Left renal cortex interstitium (tissue), 4 donors: ENCODE results near the gene NKPD1. TPM values are rescaled to one million over a fixed set of nuclear protein-coding genes. Genes with fewer than 3 reads are reported as not detected.

Source experiments
- DNase-seq, 4 donors: peaks; one replicate each; pipeline ENCODE4 v3.0.0-alpha.2; 2013; ENCODE audit warnings: low read depth in 4 of 4, low spot score in 2 of 4, missing footprints in 1 of 4
- polyA plus RNA-seq, 4 donors: library from polyadenylated mRNA; unstranded; fragments of 120-200 nt; gene quantifications; one replicate each; pipeline ENCODE4 v1.2.1, GENCODE V29; 2013; ENCODE audit not compliant: insufficient read length in 4 of 4

Gene NKPD1
- polyA plus RNA-seq, 4 donors: 0.13 to 0.39 (median 0.20) TPM

DNA sequence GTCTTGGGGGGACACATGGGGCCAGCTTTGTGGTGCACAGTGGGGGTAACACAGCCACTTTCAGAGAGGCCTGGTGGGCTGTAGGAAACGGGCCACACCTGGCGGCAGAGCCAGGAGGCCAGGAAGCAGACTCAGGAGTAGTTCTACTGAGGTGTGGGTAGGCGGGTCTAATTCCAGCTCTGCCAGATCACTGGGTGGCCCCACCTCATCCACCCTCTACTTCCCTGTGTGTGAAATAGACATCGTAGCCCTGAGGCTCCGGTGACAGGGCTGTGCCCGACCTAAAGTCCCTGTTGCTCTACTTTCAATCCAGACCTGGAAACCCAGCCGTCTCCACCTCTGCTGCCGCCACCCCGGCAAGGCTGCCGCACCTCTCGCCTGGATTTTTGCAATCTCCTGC, 4.0 kb downstream of the NKPD1 start:
- DNase-seq: no peak

DNA sequence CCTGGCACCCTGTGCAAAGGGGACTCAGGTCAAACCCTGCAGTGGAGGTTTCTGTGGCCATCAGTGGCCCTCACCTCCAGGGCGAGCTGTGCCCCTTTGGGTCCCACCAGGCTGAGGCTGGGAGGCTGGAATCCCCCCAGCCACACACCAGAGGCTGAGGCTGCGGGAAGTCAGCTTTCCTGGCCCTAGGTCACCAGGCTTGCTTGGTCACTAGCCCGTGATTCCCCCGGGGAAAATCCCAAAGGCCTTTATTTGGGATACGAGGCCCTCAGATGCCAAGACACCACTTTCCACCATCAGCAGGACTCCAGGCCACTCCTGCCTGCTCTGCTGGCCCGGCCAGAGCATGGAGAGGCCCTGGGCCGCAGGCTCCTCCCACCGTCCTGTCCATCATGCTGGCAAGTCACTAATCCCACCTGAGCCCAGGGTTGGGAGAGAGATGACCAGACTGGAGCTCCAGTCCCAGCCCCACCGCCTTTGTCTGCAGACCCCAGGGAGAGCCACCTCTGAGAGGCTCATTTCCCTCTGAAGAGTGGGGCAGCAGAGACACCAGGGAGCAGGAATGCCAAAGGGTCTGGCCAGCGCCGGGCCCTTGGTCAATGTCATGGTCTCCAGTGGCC, 4.7 kb downstream of the NKPD1 start:
- DNase-seq: no peak

DNA sequence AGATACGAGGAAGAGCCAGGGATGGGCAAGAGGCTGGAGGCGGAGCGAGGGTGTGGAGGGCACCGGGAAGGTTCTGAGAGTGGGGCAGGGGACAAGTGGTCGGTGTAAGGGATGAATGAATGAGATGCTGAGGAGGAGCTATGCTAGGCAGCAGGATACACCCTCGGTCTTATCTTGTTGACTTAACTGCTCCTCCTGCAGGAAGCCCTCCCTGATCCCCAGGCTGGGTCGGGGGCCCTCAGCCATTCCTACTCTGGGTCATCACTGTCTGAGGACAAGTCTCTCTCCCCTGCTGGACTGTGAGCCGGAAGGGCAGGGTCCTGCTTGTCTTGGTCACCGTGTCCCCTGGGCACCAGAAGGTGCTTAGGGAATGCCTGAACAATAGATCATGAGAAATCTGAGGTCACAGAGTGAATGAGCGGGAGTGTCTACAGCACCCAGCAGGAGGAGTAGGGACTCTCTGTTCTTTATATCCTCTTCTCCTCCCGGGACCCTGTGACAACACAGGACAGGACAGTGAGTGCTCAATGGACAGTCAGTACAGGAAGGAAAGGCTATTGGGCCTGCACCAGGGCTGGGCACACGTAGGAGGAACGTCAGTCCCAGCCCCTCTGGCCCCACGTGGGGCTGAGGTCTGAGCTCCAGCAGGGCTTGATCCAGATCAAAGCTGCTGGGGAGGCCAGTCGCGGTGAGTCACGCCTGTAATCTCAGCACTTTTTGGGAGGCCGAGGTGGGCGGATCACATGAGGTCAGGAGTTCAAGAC, 6.5 kb downstream of the NKPD1 start:
- no peak for DNase-seq

DNA sequence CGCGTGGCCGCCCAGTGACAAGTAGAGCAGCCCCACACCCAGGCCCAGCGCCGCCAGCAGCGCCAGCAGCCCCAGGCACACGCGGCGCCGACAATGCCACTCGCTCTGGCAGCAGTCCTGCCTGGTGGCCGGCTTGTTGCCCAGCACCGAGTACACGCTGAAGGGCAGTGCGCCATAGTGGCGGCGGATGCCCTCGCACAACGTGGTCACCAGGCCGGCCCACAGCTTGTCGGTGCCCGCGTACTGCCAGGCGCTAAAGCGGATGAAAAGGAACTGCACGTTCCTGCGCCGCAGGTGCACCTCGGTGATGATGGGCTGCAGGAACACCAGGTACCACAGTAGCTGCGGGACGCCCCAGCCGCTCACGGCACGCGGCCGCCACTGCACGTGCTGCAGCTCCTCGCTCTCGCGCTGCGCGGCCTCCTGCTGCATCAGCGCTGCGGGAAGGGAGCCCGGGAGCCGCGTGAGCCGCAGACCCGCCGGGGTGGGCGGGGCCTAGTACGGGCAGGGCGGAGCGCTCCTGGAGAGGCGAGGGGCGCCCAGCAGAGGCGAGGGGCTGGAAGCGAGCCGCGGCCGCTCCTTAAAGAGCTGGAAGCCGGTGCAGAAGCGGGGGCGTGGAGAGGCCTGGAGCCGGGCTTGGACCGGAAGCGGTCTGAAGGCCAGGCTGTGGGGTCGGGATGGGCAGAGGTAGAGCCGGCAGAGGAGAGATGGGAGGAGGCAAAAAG, 7.3 kb downstream of the NKPD1 start:
- DNase-seq: no peak

DNA sequence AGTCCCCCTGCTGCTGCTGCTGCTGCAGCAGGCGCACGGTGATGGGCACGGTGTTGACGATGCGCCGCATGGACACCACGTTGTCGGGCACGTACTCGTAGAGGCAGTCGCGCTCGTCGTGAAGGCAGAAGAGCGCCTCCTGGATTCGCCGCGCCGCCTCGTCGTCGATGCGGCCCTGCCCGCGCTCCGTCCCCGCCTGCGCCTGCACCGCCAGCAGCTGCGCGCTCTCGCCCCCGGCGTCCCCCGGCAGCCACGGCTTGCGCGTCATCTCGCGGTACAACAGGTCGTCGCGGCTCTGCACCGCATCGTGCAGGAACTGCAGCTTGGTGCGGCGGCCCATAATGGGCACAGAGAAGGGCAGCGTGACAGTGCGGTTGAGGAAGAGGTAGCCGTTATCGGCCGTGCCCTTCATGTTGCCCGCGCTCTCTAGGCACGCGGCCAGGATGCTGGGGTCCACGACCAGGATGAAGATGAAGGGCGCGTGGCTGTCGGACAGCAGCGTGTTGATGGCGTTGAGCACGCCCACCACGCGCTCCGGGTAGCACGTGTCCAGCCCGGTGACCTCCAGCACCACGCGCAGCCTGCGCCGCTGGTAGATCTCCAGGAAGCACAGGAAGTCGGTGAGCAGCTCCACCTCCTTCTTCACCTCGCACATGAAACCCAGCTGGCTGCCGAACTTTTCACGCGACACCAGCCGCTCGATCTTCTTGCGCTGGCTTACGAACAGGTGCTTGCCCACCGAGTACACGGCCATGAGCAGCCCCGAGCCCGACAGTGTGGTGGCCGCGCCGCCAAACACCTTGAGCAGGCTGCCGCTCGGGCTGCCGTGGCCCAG, 8.1 kb downstream of the NKPD1 start:
- DNase-seq: no peak

DNA sequence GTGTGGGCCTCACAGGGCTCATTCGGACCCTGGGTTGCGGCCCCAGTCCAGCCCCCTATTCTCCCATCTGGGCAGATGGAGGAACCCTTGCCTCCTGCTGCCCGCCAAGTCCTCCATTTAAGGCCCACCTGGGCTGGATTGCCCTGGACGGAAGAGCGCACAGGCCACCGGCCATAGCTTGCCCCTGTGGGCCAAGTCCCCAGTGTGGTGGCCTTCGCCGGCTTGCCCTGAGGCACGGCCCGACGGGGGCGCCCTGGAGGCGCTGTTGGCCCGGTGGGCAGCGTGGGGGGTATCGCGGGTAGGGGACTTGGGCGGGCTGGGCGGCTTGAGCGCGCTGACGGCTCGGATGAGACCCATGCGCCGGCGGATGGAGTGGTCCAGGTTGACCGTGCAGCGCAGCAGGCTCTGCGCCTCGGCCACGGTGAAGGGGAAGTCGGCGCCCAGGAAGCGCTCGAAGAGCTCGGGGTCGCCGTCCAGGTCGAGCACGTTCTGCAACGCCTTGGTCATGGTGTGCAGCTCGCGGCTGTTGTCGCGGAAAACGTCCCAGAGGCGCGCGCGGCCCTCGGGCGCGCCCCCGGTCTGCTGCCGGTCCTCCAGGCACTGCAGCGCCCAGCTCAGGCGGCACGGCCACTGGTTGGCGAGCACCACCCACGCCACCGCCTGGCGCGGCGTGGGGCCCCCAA, 8.8 kb downstream of the NKPD1 start:
- DNase-seq: no peak

DNA sequence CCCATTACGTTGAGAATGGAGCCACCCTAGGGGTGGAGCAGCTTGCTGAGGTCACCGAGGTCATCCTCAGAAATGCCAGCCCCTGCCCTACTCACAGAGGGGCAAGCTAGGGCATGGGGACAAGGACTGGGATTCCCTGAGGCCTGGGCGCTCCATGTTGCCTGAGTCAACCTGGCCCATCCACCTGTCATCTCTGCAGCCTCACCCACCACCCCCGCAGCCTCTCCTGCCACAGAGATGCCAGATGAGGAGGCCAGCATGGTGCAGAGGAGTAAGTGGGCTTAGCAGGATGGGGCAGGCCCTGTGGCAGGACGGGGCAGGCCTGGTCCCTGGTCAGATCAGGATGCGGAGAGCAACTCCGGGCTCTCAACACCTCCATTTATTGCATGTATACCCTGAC, 9.5 kb downstream of the NKPD1 start:
- no peak for DNase-seq

DNA sequence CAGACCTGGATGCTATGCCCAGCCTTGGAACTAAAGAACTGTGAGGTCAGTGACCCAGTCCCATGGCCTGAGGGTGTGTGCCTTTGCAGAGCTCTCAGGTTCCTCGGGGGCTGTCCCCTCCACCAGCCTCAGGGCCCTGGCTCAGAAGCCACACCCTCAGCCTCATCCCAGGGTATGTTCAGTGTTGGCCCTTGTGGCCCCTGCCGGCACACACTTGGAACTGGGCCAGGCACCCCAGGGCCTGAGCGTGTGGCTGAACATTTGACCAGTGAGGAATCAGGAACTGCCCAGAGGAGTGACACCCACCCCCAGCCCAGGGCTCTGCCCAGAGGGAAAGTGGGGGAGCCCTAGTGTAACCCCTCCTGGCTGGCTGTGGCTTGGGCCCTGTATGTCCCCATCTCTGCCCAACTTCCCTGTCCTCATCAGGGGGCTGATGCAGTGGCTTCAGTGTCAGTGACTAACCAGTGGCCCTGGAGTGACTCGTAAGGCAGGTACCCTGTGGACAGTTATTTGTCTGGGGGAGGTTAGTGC, 10.0 kb downstream of the NKPD1 start:
- DNase-seq: no peak

DNA sequence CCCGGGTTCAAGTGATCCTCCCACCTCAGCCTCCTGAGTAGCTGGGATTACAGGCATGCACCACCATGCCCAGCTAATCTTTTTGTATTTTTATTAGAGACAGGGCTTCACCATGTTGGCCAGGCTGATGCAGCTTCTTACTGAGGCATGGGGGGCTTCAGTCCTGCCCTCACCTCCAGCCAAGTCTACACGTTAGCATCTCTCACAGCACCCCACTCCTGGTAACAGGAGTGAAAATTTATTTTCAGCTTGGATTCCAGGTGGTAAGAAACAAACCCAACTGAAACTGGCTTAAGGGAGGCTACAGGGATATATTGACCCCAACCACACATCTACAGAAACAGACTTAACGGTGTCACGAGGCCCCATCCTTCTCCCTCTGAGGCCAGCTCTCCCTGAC, 10.6 kb downstream of the NKPD1 start:
- no peak for DNase-seq

DNA sequence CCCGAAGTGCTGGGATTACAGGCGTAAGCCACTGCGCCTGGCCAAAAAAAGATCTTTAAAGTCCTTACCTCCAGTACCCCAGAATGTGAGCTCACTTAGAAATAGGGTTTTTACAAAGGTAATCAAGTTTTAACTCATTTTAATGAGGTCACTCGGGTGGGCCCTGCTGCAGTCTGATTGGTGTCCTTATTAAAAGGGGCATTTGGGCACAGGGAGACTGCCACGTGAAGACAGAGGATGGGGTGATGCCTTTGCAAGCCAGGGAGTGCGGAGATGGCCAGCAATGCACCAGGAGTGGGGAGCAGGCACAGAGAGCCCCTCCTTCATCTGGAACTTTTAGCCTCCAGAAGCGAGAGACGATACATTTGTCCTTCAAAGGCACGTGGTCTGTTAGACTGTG, 11.7 kb downstream of the NKPD1 start:
- DNase-seq: no peak

DNA sequence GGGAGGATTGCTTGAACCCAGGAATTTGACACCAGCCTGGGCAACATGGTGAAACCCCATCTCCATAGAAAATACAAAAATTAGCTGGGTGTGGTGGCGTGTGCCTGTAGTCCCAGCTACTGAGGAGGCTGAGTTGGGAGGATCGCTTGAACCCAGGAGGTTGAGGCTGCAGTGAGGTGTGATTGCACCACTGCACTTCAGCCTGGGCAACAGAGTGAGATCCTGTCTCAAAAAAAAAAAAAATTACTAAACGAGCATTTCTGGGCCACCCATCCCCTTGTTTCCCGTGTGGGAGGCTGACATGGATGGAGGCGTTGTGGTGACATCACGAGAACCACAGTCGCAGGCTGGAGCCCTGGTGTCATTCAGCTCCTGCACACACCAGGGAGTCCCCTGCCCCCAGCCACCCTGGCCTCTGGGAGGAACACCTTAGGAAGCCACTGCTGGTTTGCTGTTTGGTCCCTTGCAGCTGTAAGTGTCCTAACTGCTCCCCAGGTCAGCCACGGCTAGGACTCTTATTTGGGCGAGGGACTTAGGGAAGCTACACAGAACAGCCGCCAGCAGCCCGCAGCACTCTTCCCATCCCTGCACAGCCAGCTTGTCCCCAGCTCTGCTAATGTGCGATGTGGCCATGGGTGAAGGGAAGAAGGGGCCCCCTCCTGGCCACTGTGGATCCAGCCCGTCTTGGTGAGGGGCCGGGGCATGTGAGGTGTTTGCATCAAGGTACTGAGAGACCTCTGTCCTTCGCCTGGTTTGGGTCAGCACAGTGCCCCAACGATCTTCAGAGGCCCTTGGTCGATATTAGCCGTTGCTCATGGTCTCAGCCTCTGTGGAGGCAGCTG, 12.7 kb downstream of the NKPD1 start:
- DNase-seq: no peak

DNA sequence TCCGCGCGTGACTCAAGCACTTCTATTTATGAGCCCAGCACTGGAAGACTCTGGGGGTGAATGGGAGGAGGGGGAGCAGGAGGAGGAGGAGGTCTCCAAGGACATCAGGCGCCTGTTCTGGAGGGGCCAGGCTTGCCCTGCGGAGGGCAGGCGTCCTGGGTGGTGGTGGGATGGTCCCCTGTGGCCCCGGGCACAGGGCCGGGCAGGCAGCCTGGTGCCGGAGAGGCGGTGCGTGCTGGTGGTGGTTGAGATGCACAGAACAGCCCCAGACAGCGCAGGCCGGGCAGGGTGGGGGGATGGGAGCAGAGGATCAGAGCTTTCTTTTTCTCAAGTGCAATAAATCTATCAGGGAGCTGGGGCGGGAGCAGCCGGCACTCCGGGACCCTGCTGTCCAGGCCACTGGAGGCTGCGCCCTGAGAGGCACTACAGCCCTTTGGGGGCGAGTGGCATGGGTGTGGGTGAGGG, 14.0 kb downstream of the NKPD1 start:
- DNase-seq: no peak

DNA sequence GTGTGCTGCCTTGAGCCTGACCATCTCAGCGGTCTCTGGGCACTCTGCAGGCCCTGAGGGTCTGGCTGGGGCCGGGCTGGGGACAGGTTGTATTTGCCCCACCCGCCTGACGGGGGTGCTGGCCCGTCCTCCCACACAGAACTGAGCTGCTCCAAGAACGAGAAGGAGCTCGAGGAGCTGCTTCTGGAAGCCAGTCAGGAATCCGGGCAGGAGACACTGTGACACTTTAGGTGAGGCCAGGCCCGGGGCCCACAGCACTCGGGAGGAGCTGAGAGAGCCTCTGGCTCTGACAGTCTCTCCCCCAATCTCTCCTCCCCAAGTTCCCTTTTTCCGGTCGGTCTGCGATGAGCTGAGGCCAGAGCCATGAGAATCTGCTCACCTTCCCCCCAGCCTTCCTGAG, 14.5 kb downstream of the NKPD1 start:
- no peak for DNase-seq

DNA sequence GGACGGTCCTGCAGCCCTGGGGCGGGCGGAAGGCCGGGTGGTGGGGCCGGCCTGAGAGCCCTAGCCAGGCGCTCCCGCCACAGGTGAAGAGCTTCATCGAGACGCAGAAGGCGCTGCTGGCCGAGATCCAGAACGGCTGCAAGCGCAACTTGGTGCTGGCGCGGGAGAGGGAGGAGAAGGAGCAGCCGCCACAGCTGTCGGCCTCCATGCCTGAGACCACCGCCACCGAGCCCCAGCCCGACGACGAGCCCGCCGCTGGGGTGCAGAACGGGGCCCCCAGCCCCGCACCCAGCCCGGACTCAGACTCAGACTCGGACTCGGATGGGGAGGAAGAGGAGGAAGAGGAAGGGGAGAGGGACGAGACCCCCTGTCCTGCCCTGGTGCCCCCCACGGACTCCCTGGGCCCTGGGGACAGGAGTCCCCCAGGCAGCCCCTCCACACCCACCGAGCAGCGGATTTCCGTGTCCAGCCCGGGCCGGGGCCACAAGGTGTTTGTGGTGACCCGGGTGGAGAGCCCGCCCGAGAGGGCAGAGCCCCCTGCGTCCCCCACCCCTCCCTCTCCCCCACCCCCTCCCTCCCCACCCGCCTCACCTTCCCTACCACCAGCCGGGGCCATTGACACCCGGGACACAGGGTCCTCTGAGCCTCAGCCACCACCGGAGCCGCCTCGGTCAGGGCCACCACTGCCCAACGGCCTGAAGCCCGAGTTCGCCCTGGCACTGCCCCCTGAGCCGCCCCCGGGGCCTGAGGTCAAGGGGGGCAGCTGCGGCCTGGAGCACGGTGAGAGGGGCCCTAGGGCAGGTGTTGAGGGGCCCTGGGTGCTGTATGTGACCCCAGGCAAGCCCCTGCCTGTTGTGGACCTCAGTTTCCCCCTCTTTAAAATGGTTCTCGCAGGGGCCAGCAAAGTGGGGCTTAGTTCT, 15.3 kb downstream of the NKPD1 start:
- no peak for DNase-seq

DNA sequence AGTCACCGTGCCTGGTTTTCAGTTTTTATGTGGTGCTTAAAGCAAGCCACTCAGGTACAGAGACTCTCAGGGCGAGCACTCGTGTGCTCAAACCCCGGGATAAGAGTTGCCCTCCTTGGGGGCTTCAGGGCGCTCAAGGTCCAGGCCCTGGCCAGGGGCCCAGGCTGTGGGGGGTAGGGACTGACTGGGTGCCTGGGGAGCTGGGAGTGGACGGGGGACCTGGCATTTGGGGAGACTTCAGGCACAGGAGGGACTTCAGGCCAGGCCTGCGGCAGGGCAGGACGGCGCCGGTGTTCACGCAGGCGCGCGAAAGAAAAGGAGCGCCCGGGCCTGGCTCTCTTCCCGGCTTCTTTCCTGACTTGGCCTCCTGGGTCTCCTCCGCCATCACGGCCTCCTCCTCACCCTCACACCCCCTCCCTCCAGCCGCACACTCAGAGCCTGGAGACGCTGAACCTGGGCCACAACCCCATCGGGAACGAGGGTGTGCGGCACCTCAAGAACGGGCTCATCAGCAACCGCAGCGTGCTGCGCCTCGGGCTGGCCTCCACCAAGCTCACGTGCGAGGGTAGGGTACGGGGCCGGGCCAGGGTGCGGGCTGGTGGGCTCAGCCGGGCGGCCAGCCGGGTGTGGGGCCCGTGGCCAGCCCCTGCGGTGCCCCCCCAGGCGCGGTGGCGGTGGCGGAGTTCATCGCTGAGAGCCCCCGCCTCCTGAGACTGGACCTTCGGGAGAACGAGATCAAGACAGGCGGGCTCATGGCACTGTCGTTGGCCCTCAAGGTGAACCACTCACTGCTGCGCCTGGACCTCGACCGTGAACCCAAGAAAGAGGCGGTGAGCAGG, 16.1 kb downstream of the NKPD1 start:
- DNase-seq: no peak

DNA sequence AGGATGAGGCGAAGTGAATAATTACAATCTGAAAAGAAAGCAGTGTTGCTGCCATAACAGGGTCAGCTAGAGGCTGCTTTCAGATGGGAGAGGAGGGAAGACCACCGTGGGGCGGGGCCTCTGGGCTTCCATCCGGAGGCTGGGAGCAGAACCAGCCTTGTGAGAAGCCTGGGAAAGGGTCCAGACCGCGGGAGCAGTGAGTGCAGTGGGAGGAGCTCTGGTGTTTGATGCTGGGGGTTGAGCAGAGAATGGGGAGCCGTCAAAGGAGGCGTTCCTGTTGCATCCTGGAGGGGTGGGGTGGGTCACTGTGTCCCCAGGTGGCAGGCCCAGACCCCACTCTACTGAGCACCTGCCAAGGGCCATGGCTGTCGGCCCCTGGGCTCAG, 18.1 kb downstream of the NKPD1 start:
- no peak for DNase-seq

DNA sequence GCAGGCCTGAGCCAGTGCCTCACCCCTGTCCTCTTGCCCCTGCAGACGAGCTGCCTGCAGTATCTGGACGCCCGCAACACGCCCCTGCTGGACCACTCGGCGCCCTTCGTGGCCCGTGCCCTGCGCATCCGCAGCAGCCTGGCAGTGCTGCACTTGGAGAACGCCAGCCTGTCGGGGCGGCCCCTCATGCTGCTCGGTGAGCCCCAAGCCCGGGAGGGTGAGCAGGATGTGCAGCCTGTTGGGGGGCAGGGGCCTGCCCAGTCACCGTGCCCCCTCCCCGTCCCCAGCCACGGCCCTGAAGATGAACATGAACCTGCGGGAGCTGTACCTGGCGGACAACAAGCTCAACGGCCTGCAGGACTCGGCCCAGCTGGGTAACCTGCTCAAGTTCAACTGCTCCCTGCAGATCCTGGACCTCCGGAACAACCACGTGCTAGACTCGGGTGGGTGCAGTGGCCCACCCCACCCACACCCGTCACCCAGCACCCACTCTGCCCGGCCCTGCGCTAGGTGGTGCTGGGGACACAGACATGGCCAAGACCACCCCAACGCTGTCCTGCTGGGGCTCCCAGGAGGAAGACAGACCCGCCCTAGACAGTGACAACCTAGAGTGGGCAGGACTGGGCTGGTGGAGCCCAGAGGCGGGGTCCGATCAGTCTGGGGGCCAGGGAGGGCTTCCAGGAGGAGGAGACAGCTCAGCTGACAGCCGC, 18.6 kb downstream of the NKPD1 start:
- DNase-seq: no peak
